SK-N-SH (cell line): ENCODE measurements around the gene ANO2. TPM values are rescaled to one million over a fixed set of nuclear protein-coding genes. Genes with fewer than 3 reads are reported as not detected.

Experiments
- CTCF ChIA-PET: fragments of 300-600, 350-600 bp; formaldehyde crosslinking; extraction: SDS; loops from one replicate; lab custom pipeline; 2021; lab: Yijun Ruan, JAX
- POLR2A ChIA-PET: fragments of 350-600 bp; sonication (Branson Sonifier 250); formaldehyde crosslinking; extraction: SDS; loops from one replicate; lab custom pipeline; 2020; ENCODE audit warnings: antibody characterized with exemption, inconsistent platforms; lab: Yijun Ruan, JAX
- DNase-seq: peaks from one replicate; pipeline ENCODE4 v3.0.0; 2012
- H2AFZ ChIP-seq: fragments of 200-600 bp; sonication (generic); 2 replicates; pipeline ENCODE4 v1.8.1; 2016; ENCODE audit warnings: antibody characterized with exemption, mild to moderate bottlenecking, low read depth
- H3F3A ChIP-seq: fragments of 200-600 bp; sonication (generic); replicated peaks from 2 replicates; pipeline ENCODE3; 2016; ENCODE audit warnings: antibody characterized with exemption, mild to moderate bottlenecking; ENCODE audit not compliant: insufficient read depth
- H3K27ac ChIP-seq, 2 experiments: fragments of 200-500 bp in 1 of 2; fragments of 200-600 bp in 1 of 2; sonication (Bioruptor generic) in 1 of 2; sonication (generic), shearing (Covaris generic) in 1 of 2; 2 replicates each; pipeline versions ENCODE4 v1.5.1 to v1.6.1; 2014 to 2016; ENCODE audit warnings: low read depth in 2 of 2, inconsistent platforms in 1 of 2, low read length in 1 of 2, mild to moderate bottlenecking in 1 of 2, mixed read lengths in 1 of 2
- H3K27me3 ChIP-seq: fragments of 200-600 bp; sonication (generic), shearing (Covaris generic); 2 replicates; pipeline ENCODE4 v1.6.1; 2016; ENCODE audit warnings: mixed run types; ENCODE audit not compliant: insufficient read depth
- H3K36me3 ChIP-seq, 2 experiments: fragments of 200-500 bp in 1 of 2; fragments of 200-600 bp in 1 of 2; sonication (Bioruptor generic) in 1 of 2; sonication (generic) in 1 of 2; replicated peaks in 1 of 2; 2 replicates each; pipeline versions ENCODE3 to v1.5.1; 2014 to 2016; ENCODE audit warnings: low read length in 1 of 2, mild to moderate bottlenecking in 1 of 2; ENCODE audit not compliant: insufficient read depth in 2 of 2, control insufficient read depth in 1 of 2
- H3K4me1 ChIP-seq, 2 experiments: fragments of 200-500 bp in 1 of 2; fragments of 200-600 bp in 1 of 2; sonication (Bioruptor generic) in 1 of 2; sonication (generic), shearing (Covaris generic) in 1 of 2; 2 replicates each; pipeline versions ENCODE4 v1.5.1 to v1.6.1; 2014 to 2016; ENCODE audit warnings: low read depth in 1 of 2, low read length in 1 of 2, mixed run types in 1 of 2; ENCODE audit not compliant: insufficient read depth in 2 of 2, control insufficient read depth in 1 of 2
- H3K4me2 ChIP-seq: fragments of 200-600 bp; sonication (generic), shearing (Covaris generic); 2 replicates; pipeline ENCODE4 v1.6.1; 2017; ENCODE audit warnings: mixed run types
- H3K4me3 ChIP-seq, 2 experiments: fragments of 200-500 bp in 1 of 2; fragments of 200-600 bp in 1 of 2; sonication (Bioruptor generic) in 1 of 2; sonication (generic), shearing (Covaris generic) in 1 of 2; 2 replicates each; pipeline versions ENCODE4 v1.5.1 to v1.8.1; 2014 to 2016; ENCODE audit warnings: low read depth in 2 of 2, inconsistent platforms in 1 of 2, low read length in 1 of 2, mild to moderate bottlenecking in 1 of 2, mixed read lengths in 1 of 2, moderate library complexity in 1 of 2
- H3K79me2 ChIP-seq: fragments of 200-600 bp; sonication (generic); 2 replicates; pipeline ENCODE4 v1.8.1; 2017; ENCODE audit warnings: mild to moderate bottlenecking; ENCODE audit not compliant: insufficient read depth
- H3K9ac ChIP-seq: fragments of 200-600 bp; sonication (generic); 2 replicates; pipeline ENCODE4 v1.6.1; 2017; ENCODE audit warnings: mixed run types
- H3K9me2 ChIP-seq: fragments of 200-600 bp; sonication (generic); 2 replicates; pipeline ENCODE4 v1.6.1; 2017; ENCODE audit warnings: mixed run types
- H3K9me3 ChIP-seq: fragments of 200-600 bp; sonication (generic); 2 replicates; pipeline ENCODE4 v1.6.1; 2017; ENCODE audit warnings: mixed run types, mild to moderate bottlenecking, moderate library complexity
- H4K20me1 ChIP-seq: fragments of 200-600 bp; sonication (generic); 2 replicates; pipeline ENCODE4 v1.6.1; 2017; ENCODE audit warnings: mild to moderate bottlenecking, mixed run types; ENCODE audit not compliant: insufficient read depth
- CHD2 ChIP-seq: fragments of 150-350 bp; IDR thresholded peaks from 2 replicates; pipeline ENCODE4 v1.6.1; 2018; ENCODE audit warnings: low read length; ENCODE audit not compliant: partially characterized antibody
- CTCF ChIP-seq: fragments of 200-600 bp; sonication (generic); IDR thresholded peaks from 2 replicates; pipeline ENCODE4 v1.6.1; 2017; ENCODE audit warnings: antibody characterized with exemption, mild to moderate bottlenecking, moderate library complexity
- EZH2phosphoT487 ChIP-seq: fragments of 200-600 bp; sonication (generic); IDR thresholded peaks from 2 replicates; pipeline ENCODE4 v1.6.1; 2017; ENCODE audit warnings: low read depth, mixed run types, mild to moderate bottlenecking, antibody characterized with exemption, moderate library complexity, borderline replicate concordance
- FOSL2 ChIP-seq: IDR thresholded peaks from 2 replicates; pipeline ENCODE4 v1.4.0; 2012; ENCODE audit warnings: low read depth, mild to moderate bottlenecking, moderate library complexity, borderline replicate concordance
- FOXM1 ChIP-seq: IDR thresholded peaks from 2 replicates; pipeline ENCODE4 v1.4.0; 2012; ENCODE audit warnings: low read depth, mild to moderate bottlenecking
- JUND ChIP-seq: IDR thresholded peaks from 2 replicates; pipeline ENCODE4 v1.4.0; 2012
- MXI1 ChIP-seq: IDR thresholded peaks from 2 replicates; pipeline ENCODE4 v1.6.1; 2012; ENCODE audit warnings: mild to moderate bottlenecking, low read depth, low read length, improper control_type of control experiment
- NFIC ChIP-seq: IDR thresholded peaks from 2 replicates; pipeline ENCODE4 v1.4.0; 2012; ENCODE audit warnings: borderline replicate concordance
- PBX3 ChIP-seq: IDR thresholded peaks from 2 replicates; pipeline ENCODE4; 2012
- POLR2AphosphoS5 ChIP-seq: IDR thresholded peaks from 2 replicates; pipeline ENCODE4 v1.6.1; 2012; ENCODE audit warnings: low read depth, low read length
- REST ChIP-seq: IDR thresholded peaks from 2 replicates; pipeline ENCODE4 v1.6.1; 2012; ENCODE audit warnings: mild to moderate bottlenecking, low read depth, low read length, moderate library complexity
- RFX5 ChIP-seq: IDR thresholded peaks from 2 replicates; pipeline ENCODE4 v1.6.1; 2012; ENCODE audit warnings: mild to moderate bottlenecking, improper control_type of control experiment, low read length
- RXRA ChIP-seq: IDR thresholded peaks from 2 replicates; pipeline ENCODE4 v1.4.0; 2012; ENCODE audit warnings: low read depth, mild to moderate bottlenecking, borderline replicate concordance
- SMC3 ChIP-seq: IDR thresholded peaks from 2 replicates; pipeline ENCODE4 v1.6.1; 2012; ENCODE audit warnings: low read depth, low read length, improper control_type of control experiment
- YY1 ChIP-seq: IDR thresholded peaks from 2 replicates; pipeline ENCODE4 v1.4.0; 2012; ENCODE audit warnings: low read depth, mild to moderate bottlenecking
- ZBTB33 ChIP-seq: IDR thresholded peaks from 2 replicates; pipeline ENCODE4 v1.4.0; 2012; ENCODE audit warnings: low read depth, borderline replicate concordance
- WGBS: methylation state at CpG from one replicate; pipeline ENCODE4 v1.1.6; 2017; ENCODE audit warnings: low lambda C conversion rate; 5-methylcytosine and 5-hydroxymethylcytosine counted together
- polyA plus RNA-seq, 3 experiments: library from polyadenylated mRNA; depleted of rRNA; stranded (reverse); fragments of >200 nt; gene quantifications; 2 replicates each; pipeline ENCODE4 v1.2.3, GENCODE V29; 2012

The ANO2 gene
- polyA plus RNA-seq, 1 of the 3 experiments (the other 2 are of a cell fraction), result not detected

GRCh38 chr12:5984873-5985272 lies 39.8 kb upstream of the ANO2 start:
- DNase-seq, result no peak
- no peaks in the 10 kb centered on the region for H3F3A ChIP-seq
- H3K36me3 ChIP-seq, result no peaks in the 10 kb centered on the region
- no peaks in the 10 kb centered on the region for H4K20me1 ChIP-seq
- ChIA-PET POLR2A (no interaction called here), CTCF (interaction anchor here (0.6 kb wide), 1 partner anchor 211 kb away, joined by 3 read pairs; no protein-coding TSS in a partner anchor)
- H3K79me2 ChIP-seq, result no peaks in the 10 kb centered on the region
- no peaks in the 10 kb centered on the region; the same call in 1 of the 2 replicates for H3K27me3 ChIP-seq
- H2AFZ ChIP-seq, result no peak overlapping the region
- H3K9ac ChIP-seq, result no peak overlapping the region
- no peak overlapping the region for H3K27ac ChIP-seq
- TF ChIP-seq MXI1 (no peak), CTCF (no peak)
- H3K9me3 ChIP-seq, result no peaks in the 10 kb centered on the region
- no peak overlapping the region for H3K4me3 ChIP-seq
- H3K4me2 ChIP-seq, result no peak overlapping the region
- peaks cover 0 to 3% of the 10 kb centered on the region in 2 experiments; a peak in 1 of 4 replicates for H3K4me1 ChIP-seq
- WGBS, result 32% methylated on average over 9 of the region's 9 CpGs
- no peaks in the 10 kb centered on the region for H3K9me2 ChIP-seq

GRCh38 chr12:5982106-5982505 lies 37.0 kb upstream of the ANO2 start:
- POLR2A ChIA-PET, result no interaction called here
- Histone ChIP-seq H3K9me3 (no peaks in the 10 kb centered on the region), H3K27ac (no peak overlapping the region), H3F3A (no peaks in the 10 kb centered on the region), H3K4me1 (no peaks in the 10 kb centered on the region), H3K4me2 (no peak overlapping the region), H3K79me2 (no peaks in the 10 kb centered on the region), H2AFZ (no peak overlapping the region), H4K20me1 (no peaks in the 10 kb centered on the region), H3K9ac (no peak overlapping the region), H3K36me3 (no peaks in the 10 kb centered on the region), H3K4me3 (no peak overlapping the region), H3K27me3 (no peaks in the 10 kb centered on the region; the same call in 1 of the 2 replicates), H3K9me2 (no peaks in the 10 kb centered on the region)
- CTCF ChIA-PET, result interaction anchor here (1.3 to 2.1 kb wide), 2 partner anchors 55 to 57 kb away, joined by 7 to 15 read pairs; no protein-coding TSS in a partner anchor
- TF ChIP-seq JUND (no peak), MXI1 (no peak), REST (no peak), CHD2 (no peak), RFX5 (no peak), EZH2phosphoT487 (no peak), RXRA (no peak), PBX3 (no peak), SMC3 (no peak), ZBTB33 (no peak), NFIC (no peak), YY1 (no peak), FOSL2 (no peak), POLR2AphosphoS5 (no peak), FOXM1 (no peak)
- 27% methylated on average over 4 of the region's 4 CpGs for WGBS
- DNase-seq, result no peak
